HTR-8/SVneo (cell line): ENCODE data around the gene SELENOK.

Experiments used
- DNase-seq: peaks from one replicate; pipeline ENCODE4 v3.0.0; 2011; ENCODE audit warnings: low spot score, mixed read lengths; ENCODE audit not compliant: insufficient read length
- FAIRE-seq: peaks from 2 replicates; lab custom pipeline; 2011; peaks lifted over from hg19 to GRCh38; lab: Jason Lieb, UNC

SELENOK gene

GRCh38 chr3:53844262-53845102 lies 47.2 kb downstream of the SELENOK start:
- FAIRE-seq (no peak), DNase-seq (no peak)

GRCh38 chr3:53843195-53844177 lies 48.2 kb downstream of the SELENOK start:
- no peak for DNase-seq
- FAIRE-seq, result no peak

GRCh38 chr3:53842436-53843194 lies 49.0 kb downstream of the SELENOK start:
- DNase-seq (no peak), FAIRE-seq (no peak)

- no peak for DNase-seq
- no peak for FAIRE-seq
Measured at GRCh38 chr3:53841296-53841695, 50.4 kb downstream of the SELENOK start.

- DNase-seq (no peak), FAIRE-seq (no peak)
Measured at GRCh38 chr3:53837331-53837730, 54.3 kb downstream of the SELENOK start.

GRCh38 chr3:53836084-53836872 lies 55.4 kb downstream of the SELENOK start:
- no peak for FAIRE-seq

GRCh38 chr3:53835257-53835656 lies 56.4 kb downstream of the SELENOK start:
- no peak for FAIRE-seq
- DNase-seq, result no peak

More at GRCh38 chr3:53836084-53836872, 55.4 kb downstream of the SELENOK start:
- no peak for DNase-seq

- DNase-seq (no peak), FAIRE-seq (no peak)
Measured at GRCh38 chr3:53834429-53835095, 57.1 kb downstream of the SELENOK start.
